GM18861 (cell line): ENCODE data around the gene PRTFDC1.
"Not testable (repeated sequence)": the region's sequence is repeated elsewhere in the genome, so short reads cannot be mapped to it uniquely, and the experiment has no call there.

Experiments
- ATAC-seq: cut with Tn5 transposase; IDR thresholded peaks from one replicate; pipeline ENCODE4 v1.9.1; 2021; ENCODE audit not compliant: unreplicated experiment

Gene PRTFDC1

DNA sequence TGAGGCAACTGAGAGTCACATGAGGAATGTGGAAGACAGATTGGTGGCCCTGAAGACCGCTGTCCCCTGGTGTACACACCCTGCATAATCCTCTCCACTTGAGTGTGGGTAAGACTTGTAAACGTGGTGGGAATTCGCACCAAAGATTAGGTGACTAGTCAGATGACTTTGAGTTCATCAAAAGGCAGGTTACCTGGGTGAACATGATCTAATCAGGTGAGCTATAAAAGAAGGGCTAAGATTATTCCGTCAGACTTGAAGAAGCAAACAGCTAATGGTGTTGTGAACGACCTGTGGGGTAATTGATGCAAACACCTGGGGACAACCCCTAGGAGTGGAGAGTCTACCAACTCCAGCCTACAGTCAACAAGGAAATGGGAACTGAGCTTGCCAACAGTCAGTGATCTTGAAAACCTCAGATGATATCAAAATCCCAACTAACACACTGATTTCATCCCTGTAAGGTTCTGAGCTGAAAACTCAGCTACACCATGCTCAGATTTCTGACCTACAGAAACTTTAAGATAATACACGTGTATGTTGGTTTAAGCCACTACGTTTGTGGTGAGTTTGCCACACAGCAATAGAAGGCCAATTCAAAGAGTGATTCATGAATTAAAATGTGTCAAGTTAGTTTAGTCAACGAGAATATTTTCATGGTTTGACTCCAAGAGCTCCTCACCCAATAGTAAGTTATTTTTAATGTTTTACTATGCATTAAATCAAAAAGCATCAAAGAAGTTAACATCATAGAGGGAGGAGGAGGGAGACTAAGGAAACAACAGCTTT lies 16.7 kb downstream of the PRTFDC1 start:
- no peak for ATAC-seq

DNA sequence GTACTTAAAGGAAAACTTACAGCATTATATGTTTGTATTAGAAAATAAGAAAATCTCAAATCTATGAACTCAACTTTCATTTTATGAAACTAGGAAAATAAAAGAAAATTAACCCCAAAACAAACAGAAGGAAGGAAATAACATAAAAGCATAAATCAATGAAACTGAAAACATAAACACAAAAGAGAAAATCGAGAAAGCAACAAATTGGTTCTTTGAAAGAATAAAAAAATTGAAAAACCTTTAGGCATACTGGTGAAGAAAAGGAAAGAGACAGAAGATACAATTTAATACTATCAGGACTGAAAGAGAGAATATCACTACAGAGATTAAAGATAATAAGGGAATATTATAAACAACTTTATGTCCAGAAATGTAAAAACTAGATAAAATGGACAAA lies 21.2 kb downstream of the PRTFDC1 start:
- no peak for ATAC-seq

DNA sequence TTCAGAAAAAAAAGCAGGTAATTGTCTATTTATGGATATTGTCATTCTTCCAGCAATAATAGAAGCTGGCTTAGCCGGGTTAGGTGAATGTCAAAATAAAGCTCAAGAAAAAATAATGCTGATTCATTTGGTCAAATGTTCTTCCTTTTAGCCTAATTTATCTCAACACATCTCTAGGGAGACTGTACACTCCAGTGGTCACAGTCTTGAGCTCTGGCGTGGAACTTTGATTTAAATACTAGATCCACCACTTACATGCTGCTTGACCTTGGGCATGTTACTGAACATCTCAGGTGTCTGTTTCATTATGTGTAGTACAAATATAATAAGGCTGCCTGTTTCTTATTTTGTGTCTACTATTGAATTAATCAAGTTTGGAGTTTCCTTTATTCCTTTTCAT lies 22.0 kb downstream of the PRTFDC1 start:
- peak; percentile 94 for ATAC-seq

DNA sequence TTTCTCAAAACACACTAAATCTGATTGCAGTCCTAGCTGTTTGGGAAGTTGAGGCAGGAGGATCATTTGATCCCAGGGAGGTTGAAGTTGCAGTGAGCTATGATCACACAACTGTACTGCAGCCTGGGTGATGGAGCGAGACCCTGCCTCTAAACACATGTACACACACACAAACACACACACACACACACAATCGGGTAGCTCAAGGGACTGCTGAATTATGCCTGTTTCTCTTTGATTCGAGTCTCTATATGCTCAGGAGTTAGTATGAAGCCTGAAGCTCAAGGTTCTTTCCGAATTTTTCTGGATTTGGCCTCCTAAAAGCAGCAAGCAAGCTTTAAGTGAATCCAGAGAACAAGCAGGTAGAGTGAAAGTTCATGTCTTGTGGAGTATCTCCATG lies 22.5 kb downstream of the PRTFDC1 start:
- no peak for ATAC-seq

DNA sequence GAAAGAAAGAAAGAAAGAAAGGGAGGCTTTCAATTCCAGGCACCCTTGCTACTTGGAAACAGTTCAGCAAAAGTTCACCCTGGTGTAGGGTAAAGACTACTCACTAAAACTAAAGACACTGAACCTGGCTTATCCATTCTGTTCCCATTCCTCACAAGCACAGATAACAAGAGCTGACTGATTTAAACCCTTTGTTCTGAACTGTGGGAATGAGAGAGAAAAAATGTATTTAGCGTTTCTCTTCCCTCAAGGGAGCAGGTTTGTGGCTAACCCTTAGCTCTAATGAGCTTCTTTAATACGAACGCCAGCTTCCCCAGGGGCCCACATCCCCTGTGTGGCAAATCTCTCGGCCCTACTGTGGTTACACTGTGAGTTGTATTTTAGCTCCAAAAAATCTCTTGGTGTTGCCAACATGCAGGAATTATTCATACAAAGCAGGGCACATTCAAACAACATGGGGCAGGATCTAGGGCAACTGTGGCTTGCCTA lies 23.3 kb downstream of the PRTFDC1 start:
- no peak for ATAC-seq

DNA sequence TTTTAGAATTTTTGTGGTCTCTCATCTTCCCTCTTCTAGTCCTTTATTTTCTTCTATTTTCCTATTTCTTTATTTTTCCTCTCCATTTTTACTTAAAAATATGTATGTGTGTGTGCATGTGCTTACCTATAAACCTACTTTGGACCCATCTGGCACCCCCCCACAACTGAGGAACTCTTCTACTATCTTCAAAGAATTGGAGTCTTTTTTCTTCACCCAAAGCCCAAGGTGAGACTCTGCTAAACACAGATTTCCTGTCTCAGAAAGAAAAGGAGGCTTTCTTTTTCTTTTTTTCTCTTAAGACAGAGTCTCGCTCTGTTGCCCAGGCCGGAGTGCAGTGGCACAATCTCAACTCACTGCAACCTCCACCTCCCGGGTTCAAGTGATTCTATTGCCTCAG lies 24.2 kb downstream of the PRTFDC1 start:
- no peak for ATAC-seq

DNA sequence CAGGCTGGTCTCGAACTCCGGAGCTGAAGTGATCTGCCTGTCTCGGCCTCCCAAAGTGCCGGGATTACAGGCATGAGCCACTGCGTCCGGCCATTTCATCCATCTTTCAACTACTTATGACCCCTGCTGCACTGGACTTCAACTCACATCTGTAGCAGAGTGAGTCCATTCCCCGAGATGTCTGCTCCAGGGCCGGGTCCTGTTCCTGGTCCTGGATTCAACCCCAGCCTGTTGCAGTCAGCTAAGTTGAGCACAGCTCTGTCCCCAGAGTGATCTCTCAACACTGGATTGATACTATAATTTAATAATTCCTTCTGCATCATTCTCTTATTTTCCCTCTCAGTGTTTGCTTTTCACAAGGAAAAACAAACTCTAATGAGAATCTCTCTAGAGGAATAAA lies 25.8 kb downstream of the PRTFDC1 start:
- ATAC-seq: no peak

DNA sequence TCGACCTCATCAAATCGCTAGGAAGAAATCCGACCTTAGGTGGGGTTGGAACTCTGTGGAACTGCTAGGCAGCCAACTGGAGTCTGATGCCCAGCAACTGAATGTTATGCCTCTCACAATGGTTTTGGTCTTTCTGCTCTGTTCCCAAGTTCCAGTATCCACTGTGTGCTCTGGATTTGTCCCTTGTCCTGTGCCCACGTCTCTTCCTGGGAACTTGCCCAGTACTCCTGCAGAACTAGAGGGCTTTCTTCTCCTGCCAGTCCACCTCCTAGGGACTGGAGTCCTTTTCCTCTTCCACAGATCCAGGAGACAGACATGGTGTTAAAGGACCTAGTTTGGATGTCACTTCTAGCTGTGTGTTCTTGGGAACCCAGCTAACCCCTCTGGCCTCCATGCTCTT lies 26.6 kb downstream of the PRTFDC1 start:
- no peak for ATAC-seq

DNA sequence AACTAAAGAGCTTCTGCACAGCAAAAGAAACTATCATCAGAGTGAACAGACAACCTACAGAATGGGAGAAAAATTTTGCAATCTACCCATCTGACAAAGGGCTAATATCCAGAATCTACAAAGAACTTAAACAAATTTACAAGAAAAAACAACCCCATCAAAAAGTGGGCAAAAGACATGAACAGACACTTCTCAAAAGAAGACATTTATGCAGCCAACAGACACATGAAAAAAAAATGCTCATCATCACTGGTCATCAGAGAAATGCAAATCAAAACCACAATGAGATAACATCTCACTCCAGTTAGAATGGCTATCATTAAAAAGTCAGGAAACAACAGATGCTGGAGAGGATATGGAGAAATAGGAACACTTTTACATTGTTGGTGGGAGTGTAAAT lies 27.9 kb downstream of the PRTFDC1 start:
- ATAC-seq: not testable (repeated sequence)

DNA sequence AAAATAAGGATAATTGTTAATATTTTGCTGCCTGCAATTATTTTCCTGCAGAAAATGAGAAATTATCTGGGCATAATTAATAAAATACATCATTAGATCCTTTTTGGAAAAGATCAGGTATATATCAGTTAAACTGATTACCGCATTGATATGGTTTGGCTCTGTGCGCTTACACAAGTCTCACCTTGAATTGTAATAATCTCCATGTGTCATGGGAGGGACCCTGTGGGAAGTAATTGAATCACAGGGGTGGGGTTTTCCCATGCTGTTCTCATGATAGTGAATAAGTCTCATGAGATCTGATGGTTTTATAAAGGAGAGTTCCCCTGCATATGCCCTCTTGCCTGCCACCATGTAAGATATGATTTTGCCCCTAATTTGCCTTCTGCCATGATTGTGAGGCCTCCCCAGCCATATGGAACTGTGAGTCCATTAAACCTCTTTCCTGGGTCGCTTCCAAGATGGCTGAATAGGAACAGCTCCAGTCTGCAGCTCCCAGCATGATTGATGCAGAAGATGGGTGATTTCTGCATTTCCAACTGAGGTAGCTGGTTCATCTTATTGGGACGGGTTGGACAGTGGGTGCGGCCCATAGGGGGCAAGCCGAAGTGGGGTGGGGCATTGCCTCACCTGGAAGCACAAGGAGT lies 30.1 kb downstream of the PRTFDC1 start:
- ATAC-seq: not testable (repeated sequence)

DNA sequence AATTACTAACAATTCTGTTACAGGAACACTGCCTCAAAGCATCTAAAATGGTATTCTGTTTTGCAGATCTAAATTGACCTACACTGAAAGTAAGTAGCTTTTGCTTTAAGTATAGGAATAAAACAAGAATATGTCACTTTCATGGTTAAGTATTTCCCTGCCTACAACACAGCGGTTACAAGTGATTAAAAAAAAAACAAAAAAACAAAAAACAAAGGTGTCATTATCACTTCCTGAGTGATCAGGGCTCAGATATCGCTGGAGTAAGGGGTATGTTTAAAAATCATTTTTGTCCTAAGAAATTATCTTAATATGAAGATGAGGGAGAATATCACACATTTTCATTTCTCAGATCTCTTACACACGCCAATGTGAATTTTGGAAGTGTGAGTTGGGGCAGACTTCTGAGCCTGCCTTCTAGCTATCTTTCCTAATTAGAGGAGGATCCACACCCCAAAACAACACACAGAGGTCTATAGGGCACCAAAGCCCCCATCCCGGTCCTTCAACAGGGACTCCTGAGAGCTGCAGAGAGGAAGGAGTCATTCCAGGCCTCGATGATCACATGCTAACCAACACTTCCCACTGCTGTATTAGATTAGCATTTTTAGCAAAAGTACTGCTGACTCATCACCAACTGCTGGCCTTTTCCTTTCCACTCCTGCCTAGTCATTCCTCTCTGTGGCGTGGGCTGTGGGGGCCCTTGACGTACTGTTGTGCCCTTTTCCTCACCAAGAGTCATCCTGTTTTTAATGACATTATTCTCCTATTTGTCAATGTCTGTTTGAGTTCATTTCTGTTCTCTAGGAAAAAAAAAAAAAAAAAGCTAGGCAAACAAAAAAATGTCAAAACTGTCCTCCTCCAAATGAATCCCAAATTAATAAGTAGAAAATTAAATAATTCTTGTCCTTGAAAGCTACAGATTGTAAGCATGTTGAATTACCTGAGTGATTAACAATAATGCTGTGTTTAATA lies 31.2 kb downstream of the PRTFDC1 start:
- peak; percentile 90 for ATAC-seq

DNA sequence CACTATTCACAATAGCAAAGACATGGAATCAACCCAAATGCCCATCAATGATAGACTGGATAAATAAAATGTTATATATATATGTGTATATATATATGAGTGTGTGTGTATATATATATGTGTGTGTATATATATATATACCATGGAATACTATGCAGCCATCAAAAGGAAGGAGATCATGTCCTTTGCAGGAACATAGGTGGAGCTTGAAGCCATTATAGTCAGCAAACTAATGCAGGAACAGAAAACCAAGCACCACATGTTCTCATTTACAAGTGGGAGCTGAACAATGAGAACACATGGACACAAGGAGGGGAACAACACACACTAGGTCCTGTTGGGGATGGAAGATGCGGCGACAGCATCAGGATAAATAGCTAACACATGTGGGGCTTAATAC lies 32.2 kb downstream of the PRTFDC1 start:
- ATAC-seq: not testable (repeated sequence)

DNA sequence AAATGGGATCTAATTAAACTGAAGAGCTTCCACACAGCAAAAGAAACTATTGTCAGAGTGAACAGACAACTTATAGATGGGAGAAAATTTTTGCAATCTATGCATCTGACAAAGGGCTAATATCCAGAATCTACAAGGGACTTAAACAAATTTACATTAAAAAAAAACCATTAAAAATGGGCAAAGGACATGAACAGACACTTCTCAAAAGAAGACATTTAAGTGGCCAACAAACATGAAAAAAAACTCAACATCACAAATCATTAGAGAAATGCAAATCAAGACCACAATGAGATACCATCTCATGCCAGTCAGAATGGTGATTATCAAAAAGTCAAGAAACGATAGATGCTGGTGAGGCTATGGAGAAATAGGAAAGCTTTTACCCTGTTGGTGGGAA lies 32.8 kb downstream of the PRTFDC1 start:
- not testable (repeated sequence) for ATAC-seq

DNA sequence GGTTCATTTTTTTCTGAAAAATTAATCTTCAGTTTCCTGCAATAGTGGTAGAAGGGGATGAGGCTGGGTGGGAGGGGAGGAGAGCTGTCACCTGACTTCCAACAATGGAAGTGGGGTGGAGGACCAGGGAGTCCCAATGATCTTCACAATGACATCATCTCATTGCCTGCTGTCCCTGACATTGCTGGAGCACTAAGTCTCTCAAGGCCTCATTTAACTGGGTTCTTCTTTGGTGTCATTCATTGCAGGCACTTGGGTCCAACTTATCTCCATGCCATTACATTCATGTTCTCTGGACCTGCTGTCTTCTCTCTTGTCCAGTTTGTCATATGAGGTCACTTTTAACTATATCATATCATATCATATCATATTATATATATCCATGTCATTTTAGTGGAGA lies 34.4 kb downstream of the PRTFDC1 start:
- no peak for ATAC-seq

DNA sequence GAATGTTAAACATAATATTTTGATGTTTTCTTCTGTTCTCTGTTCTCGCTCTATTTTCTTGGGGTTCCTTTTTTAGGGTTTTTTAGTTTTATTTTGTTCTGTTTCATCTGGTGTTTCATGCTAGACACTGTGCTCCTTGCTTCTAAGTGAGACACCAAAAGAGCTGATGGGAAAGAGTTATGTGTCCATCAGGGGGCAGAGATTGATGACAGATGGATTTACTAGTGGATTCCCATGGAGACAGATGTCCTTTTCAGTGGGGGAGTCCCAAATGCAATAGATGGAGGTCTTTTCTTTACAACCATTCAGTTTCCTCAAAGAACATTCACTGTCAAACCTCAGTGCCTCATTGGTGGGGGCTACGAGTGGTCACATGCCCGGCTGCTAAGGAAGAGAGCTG lies 34.9 kb downstream of the PRTFDC1 start:
- ATAC-seq: no peak

DNA sequence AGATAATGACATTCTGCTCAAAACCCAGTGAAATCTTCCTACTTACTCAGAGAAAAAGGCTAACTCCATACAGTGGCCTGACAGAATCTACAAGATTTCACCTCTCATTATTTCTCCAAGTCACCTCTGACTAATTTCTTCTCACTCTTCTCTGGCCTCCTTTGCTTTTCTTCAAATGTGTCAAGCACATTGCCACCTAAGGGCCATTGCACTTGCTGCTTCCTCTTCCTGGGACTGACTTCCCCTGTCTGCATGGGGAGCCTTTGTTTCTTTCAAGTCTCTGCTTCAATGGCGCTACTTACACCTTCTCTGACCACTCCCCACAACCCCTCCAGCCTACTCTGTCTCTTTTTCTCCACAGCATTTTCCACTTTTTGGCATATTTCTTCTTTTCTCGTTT lies 36.0 kb downstream of the PRTFDC1 start:
- no peak for ATAC-seq

DNA sequence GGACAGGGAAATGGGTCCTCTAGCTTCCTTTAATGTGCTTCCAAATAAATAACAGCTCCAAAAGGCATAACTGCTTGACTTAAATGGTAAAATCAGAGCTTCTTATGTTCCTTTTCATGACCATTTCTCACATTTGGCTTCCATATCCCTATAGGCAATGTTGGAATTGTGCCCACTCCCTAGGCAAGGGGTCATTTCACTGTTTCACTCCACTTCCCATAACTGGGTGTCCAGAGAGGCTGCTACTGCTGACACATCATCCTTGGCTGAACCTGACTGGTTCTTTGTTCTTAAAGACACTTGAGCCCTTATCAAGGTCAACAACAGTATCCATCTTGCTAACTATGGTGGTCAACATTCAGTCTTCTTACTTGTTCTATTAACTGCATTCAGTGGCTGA lies 37.1 kb downstream of the PRTFDC1 start:
- no peak for ATAC-seq

DNA sequence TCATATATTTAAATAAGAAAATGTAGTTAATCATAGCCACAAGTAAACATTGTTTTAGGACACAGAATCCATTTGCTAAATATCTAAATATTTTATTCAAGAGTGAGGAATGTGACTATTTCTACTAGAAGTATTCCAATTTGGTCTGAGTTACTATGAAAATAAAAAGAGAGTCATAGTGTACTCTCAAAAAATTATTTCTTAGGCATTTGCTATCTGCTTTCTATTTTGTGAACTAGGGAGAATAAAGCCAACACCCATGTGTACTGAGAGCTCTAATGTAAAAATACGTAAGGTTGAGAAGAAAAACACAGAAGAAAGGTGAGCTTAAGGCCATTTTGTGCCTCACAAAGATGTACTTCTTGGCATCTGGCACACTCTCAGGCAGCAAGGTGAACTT lies 38.3 kb downstream of the PRTFDC1 start:
- no peak for ATAC-seq

DNA sequence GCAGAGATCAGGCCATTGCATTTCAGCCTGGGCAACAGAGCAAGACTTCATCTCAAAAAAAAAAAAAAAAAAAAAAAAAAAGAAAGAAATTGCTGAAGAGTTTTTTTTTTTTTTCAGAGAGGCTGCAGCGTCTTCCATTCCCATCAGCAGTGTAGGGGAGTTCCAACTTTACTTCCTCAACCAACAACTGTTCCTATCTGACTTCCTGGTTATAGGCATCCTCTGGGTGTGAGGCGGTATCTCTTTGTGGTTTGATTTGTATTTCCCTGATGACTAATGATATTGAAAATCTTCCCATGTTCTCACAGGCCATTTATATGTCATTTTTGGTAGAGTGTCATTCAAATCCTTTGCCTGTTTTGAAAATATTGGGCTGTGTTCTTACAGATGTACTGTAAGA lies 40.2 kb downstream of the PRTFDC1 start:
- ATAC-seq: no peak

DNA sequence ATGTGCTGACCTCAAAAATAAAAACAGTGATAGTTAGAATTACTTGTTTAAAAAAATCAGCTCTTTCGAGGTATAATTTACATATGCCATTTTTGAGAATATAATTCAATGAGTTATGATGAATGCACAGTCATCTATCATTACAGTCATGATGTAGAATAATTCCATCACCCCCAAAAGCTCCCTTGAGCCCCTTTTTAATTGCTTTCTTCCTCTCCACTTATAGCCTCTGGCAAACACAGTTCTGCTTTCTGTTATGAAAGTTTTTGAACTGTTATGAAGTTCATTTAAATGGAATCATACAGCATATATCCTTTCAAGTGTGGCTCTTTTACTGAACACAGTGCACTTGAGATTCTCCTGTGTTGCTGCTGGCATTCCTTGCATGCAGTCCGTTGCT lies 41.4 kb downstream of the PRTFDC1 start:
- ATAC-seq: no peak

DNA sequence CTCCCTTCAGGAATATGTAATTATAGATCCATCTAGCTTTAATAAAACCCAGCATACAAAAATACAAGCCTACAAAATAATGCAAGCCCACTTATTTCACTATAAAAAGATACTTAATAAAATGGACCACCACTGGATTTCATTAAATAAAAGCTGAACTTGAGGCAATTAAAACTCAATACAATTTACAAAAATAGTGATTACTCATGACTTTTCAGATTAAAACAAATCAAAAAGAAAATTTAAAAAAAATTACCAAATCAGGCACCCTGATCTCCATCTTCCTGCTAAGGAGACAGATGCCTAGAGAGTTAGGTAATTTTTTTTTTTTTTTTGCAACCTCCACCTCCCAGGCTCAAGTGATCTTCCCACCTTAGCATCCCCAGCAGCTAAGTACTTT lies 41.8 kb downstream of the PRTFDC1 start:
- no peak for ATAC-seq
